GM12878 (cell line): ENCODE data around the gene CCDC87. TPM values are rescaled to one million over a fixed set of nuclear protein-coding genes. Genes with fewer than 3 reads are reported as not detected.

Experiments used
- ATAC-seq: fragments of 200-7000 bp; cut with Tn5 transposase; 3 replicates; pipeline ENCODE4 v1.9.1; 2020; ENCODE audit warnings: mild to moderate bottlenecking, moderate library complexity
- BruUV-seq: library from RNA; stranded (reverse); fragments of 400-500 nt; replicated peaks from 2 replicates; lab custom pipeline; 2021; lab: Mats Ljungman, UMichigan
- CTCF ChIA-PET: fragments of 300-600 bp; sonication (Branson Sonifier 250); formaldehyde crosslinking; extraction: SDS; loops from one replicate; lab custom pipeline; 2021; ENCODE audit warnings: inconsistent platforms; lab: Yijun Ruan, JAX
- POLR2A ChIA-PET: fragments of 350-600 bp; formaldehyde crosslinking; extraction: SDS; loops from one replicate; lab custom pipeline; 2021; ENCODE audit warnings: inconsistent platforms; lab: Charles Lee
- RAD21 ChIA-PET: fragments of 300-600 bp; sonication (Branson Sonifier 250); formaldehyde crosslinking; loops from one replicate; lab custom pipeline; 2023; ENCODE audit warnings: antibody characterized with exemption; ENCODE audit not compliant: unreplicated experiment; lab: Charles Lee
- SMC1A ChIA-PET: fragments of 300-600 bp; sonication (Branson Sonifier 250); formaldehyde crosslinking; loops from one replicate; lab custom pipeline; 2023; ENCODE audit not compliant: unreplicated experiment, uncharacterized antibody; lab: Charles Lee
- DNase-seq: peaks from one replicate; pipeline ENCODE4 v3.0.0-alpha.2; 2011; ENCODE audit warnings: low read depth, low spot score
- FAIRE-seq: peaks from 3 replicates; lab custom pipeline; 2011; peaks lifted over from hg19 to GRCh38; lab: Jason Lieb, UNC
- H2AFZ ChIP-seq: 2 replicates; pipeline ENCODE4 v1.6.0; 2011; ENCODE audit warnings: low read depth, low read length, control low read depth; ENCODE audit not compliant: control insufficient read depth
- H3K27ac ChIP-seq: 2 replicates; pipeline ENCODE4 v1.5.1; 2011; ENCODE audit warnings: control low read depth; ENCODE audit not compliant: control insufficient read depth, insufficient read depth
- H3K27me3 ChIP-seq, 2 experiments: replicated peaks in 1 of 2; 2 replicates each; pipeline versions ENCODE4 v1.6.0 to v1.6.1; 2011; ENCODE audit warnings: low read length in 1 of 2; ENCODE audit not compliant: control insufficient read depth in 2 of 2, insufficient read depth in 2 of 2
- H3K36me3 ChIP-seq, 2 experiments: 2 replicates each; pipeline ENCODE4 v1.5.1; 2011; ENCODE audit warnings: low read length in 1 of 2; ENCODE audit not compliant: control insufficient read depth in 2 of 2, insufficient read depth in 2 of 2
- H3K4me1 ChIP-seq: 2 replicates; pipeline ENCODE4 v1.6.1; 2011; ENCODE audit warnings: mild to moderate bottlenecking, low read length, moderate library complexity, mixed read lengths; ENCODE audit not compliant: control insufficient read depth, insufficient read depth
- H3K4me2 ChIP-seq: 2 replicates; pipeline ENCODE4 v1.6.0; 2011; ENCODE audit warnings: control low read depth; ENCODE audit not compliant: control insufficient read depth, insufficient read depth
- H3K4me3 ChIP-seq: fragments of 200-600 bp; sonication (generic); 2 replicates; pipeline ENCODE4 v1.5.1; 2016
- H3K79me2 ChIP-seq: 2 replicates; pipeline ENCODE4 v1.6.0; 2011; ENCODE audit warnings: low read length; ENCODE audit not compliant: control insufficient read depth, insufficient read depth
- H3K9ac ChIP-seq: 2 replicates; pipeline ENCODE4 v1.8.0; 2011; ENCODE audit warnings: low read length, control low read depth, mixed read lengths; ENCODE audit not compliant: control insufficient read depth, insufficient read depth
- H3K9me3 ChIP-seq: replicated peaks from 3 replicates; pipeline ENCODE4 v1.5.1; 2011; ENCODE audit warnings: mild to moderate bottlenecking, low read length; ENCODE audit not compliant: control insufficient read depth, insufficient read depth
- H4K20me1 ChIP-seq: 2 replicates; pipeline ENCODE4 v1.6.0; 2011; ENCODE audit not compliant: control insufficient read depth, insufficient read depth
- ATF7 ChIP-seq: fragments of 450-650 bp; IDR thresholded peaks from 2 replicates; pipeline ENCODE4 v1.6.1; 2016; ENCODE audit warnings: low read depth, mild to moderate bottlenecking
- BACH1 ChIP-seq: fragments of 450-650 bp; IDR thresholded peaks from 2 replicates; pipeline ENCODE4 v1.6.1; 2017; ENCODE audit warnings: mild to moderate bottlenecking, borderline replicate concordance
- CHD1 ChIP-seq: IDR thresholded peaks from 2 replicates; pipeline ENCODE4 v1.6.1; 2012; ENCODE audit warnings: low read depth, low read length, improper control_type of control experiment
- NFXL1 ChIP-seq: fragments of 450-650 bp; IDR thresholded peaks from 2 replicates; pipeline ENCODE4 v1.6.1; 2017; ENCODE audit warnings: antibody characterized with exemption, mild to moderate bottlenecking, borderline replicate concordance
- PAX5 ChIP-seq: IDR thresholded peaks from 2 replicates; pipeline ENCODE4 v1.6.1; 2011; ENCODE audit warnings: low read depth, low read length, borderline replicate concordance
- POLR2A ChIP-seq: IDR thresholded peaks from 2 replicates; pipeline ENCODE4 v1.6.1; 2011; ENCODE audit warnings: low read depth, mild to moderate bottlenecking, low read length
- POLR2AphosphoS5 ChIP-seq: IDR thresholded peaks from 2 replicates; pipeline ENCODE4 v1.6.1; 2011; ENCODE audit warnings: mild to moderate bottlenecking, low read length, inconsistent platforms
- RFX5 ChIP-seq: IDR thresholded peaks from 2 replicates; pipeline ENCODE4 v1.6.1; 2011; ENCODE audit warnings: low read depth, low read length, improper control_type of control experiment
- SIN3A ChIP-seq: IDR thresholded peaks from 2 replicates; pipeline ENCODE4 v1.6.1; 2012; ENCODE audit warnings: low read depth, low read length, improper control_type of control experiment
- SMAD1 ChIP-seq: fragments of 450-650 bp; IDR thresholded peaks from 2 replicates; pipeline ENCODE4 v1.6.1; 2018; ENCODE audit warnings: mild to moderate bottlenecking, low read depth; ENCODE audit not compliant: partially characterized antibody
- WGBS: methylation state at CpG from one replicate; pipeline ENCODE4 v1.1.6; 2016; ENCODE audit warnings: low lambda C conversion rate; ENCODE audit not compliant: insufficient replicate concordance, insufficient coverage; ENCODE audit errors: missing lambda C conversion rate; 5-methylcytosine and 5-hydroxymethylcytosine counted together
- in situ Hi-C: fragments of 300-500 bp; cut with MboI; formaldehyde crosslinking; loops from 9 replicates; pipeline ENCODE4 v1.14.3; 2018; ENCODE audit warnings: mixed read lengths
- intact Hi-C: fragments of 100-400 bp; cut with micrococcal nuclease; formaldehyde crosslinking; loops from one replicate; pipeline ENCODE4 v1.14.2; 2022; ENCODE audit not compliant: unreplicated experiment
- polyA plus RNA-seq, 11 experiments: library from polyadenylated mRNA; depleted of rRNA in 4 of 11; unstranded in 6 of 11; stranded (reverse) in 5 of 11; fragments of >200 nt; fragmentation: Nextera tagmentation in 4 of 11; fragmentation: Illumina TruSeq in 1 of 11; extraction: Ambion mirVana in 4 of 11; extraction: Trizol in 1 of 11; gene quantifications; 1 replicate in 1 of 11; 2 replicates in 10 of 11; pipeline versions ENCODE4 v1.2.1 to v1.2.3, GENCODE V29; 2011 to 2016; ENCODE audit warnings: inconsistent platforms in 2 of 11, missing spikeins in 2 of 11, low read depth in 1 of 11
- total RNA-seq, 4 experiments: library from RNA; depleted of rRNA in 3 of 4; stranded (reverse); fragments of >200 nt in 3 of 4; fragmentation: Illumina TruSeq in 1 of 4; extraction: Trizol in 1 of 4; gene quantifications; 2 replicates each; pipeline versions ENCODE4 v1.2.1 to v1.2.3, GENCODE V29; 2013 to 2021
- TF ChIP-seq, protein P1 (sequence below), 3 experiments: IDR thresholded peaks in 2 of 3; conservative IDR thresholded peaks in 1 of 3; 2 replicates each; pipeline ENCODE4 v1.5.1; 2011; ENCODE audit warnings: low read depth in 3 of 3, low read length in 3 of 3, mild to moderate bottlenecking in 3 of 3, control low read depth in 2 of 3, moderate library complexity in 2 of 3, inconsistent platforms in 1 of 3, mixed read lengths in 1 of 3; ENCODE audit not compliant: control insufficient read depth in 2 of 3, insufficient read depth in 1 of 3; ENCODE audit errors: extremely low read depth in 1 of 3
- TF ChIP-seq, protein P2 (sequence below): fragments of 450-650 bp; IDR thresholded peaks from 2 replicates; pipeline ENCODE4 v1.6.1; 2017; ENCODE audit warnings: mild to moderate bottlenecking, low read depth, inconsistent platforms; ENCODE audit not compliant: poor library complexity, severe bottlenecking

CCDC87 gene
- total and polyA plus RNA-seq, 10 of the 15 experiments (the other 5 are each of a cell fraction or from before 2014, with no cell fraction given): 0.02 to 0.17 (median 0.09) TPM; not detected in 3

DNA sequence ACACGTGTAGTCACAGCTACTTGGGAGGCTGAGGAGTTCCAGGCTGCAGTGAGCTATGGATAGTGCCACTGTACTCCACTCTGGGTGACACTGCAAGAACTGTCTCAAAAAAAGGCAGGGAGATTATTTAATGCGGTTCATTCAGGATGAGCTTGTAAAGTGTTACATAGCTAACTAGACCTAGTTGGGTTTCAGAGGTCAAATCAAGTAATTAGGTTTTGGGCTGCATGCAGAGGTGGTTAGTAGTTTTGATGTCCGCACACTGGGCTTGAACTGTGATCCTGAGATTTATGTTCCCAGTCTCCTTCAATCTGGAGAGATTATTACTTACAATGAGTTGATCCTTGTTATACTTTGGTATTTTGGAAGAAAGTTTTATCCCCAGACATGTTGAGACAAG, 43.5 kb upstream of the CCDC87 start:
- peaks cover 16% of the 10 kb centered on the region for H3K4me1 ChIP-seq
- RAD21 ChIA-PET: interaction anchor here (2.7 to 3.5 kb wide), 2 partner anchors 41 to 90 kb away, joined by 11 to 36 read pairs; partner anchors contain the start of genes ACTN3, RBM4B and ZDHHC24
- peaks cover 7% of the 10 kb centered on the region; the same call in 1 of the 2 replicates for H4K20me1 ChIP-seq
- H3K27me3 ChIP-seq: no peaks in the 10 kb centered on the region
- ATAC-seq: no peak
- peaks cover 3 to 27% of the 10 kb centered on the region in 2 experiments; a peak in 3 of 4 replicates for H3K36me3 ChIP-seq
- H3K27ac ChIP-seq: no peak overlapping the region
- no peak overlapping the region for H3K9ac ChIP-seq
- H3K4me3 ChIP-seq: no peak overlapping the region
- WGBS: 83% methylated on average over 3 of the region's 3 CpGs
- no peak for TF ChIP-seq CHD1
- TF ChIP-seq, protein P1, sequence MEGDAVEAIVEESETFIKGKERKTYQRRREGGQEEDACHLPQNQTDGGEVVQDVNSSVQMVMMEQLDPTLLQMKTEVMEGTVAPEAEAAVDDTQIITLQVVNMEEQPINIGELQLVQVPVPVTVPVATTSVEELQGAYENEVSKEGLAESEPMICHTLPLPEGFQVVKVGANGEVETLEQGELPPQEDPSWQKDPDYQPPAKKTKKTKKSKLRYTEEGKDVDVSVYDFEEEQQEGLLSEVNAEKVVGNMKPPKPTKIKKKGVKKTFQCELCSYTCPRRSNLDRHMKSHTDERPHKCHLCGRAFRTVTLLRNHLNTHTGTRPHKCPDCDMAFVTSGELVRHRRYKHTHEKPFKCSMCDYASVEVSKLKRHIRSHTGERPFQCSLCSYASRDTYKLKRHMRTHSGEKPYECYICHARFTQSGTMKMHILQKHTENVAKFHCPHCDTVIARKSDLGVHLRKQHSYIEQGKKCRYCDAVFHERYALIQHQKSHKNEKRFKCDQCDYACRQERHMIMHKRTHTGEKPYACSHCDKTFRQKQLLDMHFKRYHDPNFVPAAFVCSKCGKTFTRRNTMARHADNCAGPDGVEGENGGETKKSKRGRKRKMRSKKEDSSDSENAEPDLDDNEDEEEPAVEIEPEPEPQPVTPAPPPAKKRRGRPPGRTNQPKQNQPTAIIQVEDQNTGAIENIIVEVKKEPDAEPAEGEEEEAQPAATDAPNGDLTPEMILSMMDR (IDR thresholded peaks at IDR 0.05 in 2 of 3, conservative IDR thresholded peaks at IDR 0.05 in 1 of 3; ENCODE audit: control insufficient read depth in 2 of 3, extremely low read depth in 1 of 3, insufficient read depth in 1 of 3, low read depth in 3 of 3, low read length in 3 of 3): no peak
- TF ChIP-seq, protein P2, sequence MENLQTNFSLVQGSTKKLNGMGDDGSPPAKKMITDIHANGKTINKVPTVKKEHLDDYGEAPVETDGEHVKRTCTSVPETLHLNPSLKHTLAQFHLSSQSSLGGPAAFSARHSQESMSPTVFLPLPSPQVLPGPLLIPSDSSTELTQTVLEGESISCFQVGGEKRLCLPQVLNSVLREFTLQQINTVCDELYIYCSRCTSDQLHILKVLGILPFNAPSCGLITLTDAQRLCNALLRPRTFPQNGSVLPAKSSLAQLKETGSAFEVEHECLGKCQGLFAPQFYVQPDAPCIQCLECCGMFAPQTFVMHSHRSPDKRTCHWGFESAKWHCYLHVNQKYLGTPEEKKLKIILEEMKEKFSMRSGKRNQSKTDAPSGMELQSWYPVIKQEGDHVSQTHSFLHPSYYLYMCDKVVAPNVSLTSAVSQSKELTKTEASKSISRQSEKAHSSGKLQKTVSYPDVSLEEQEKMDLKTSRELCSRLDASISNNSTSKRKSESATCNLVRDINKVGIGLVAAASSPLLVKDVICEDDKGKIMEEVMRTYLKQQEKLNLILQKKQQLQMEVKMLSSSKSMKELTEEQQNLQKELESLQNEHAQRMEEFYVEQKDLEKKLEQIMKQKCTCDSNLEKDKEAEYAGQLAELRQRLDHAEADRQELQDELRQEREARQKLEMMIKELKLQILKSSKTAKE: no peak
- no peak for TF ChIP-seq SMAD1
- no peak for TF ChIP-seq ATF7
- TF ChIP-seq PAX5: no peak
- TF ChIP-seq POLR2A: no peak
- no peak for TF ChIP-seq SIN3A
- TF ChIP-seq BACH1: no peak
- TF ChIP-seq RFX5: no peak
- TF ChIP-seq NFXL1: no peak
- TF ChIP-seq POLR2AphosphoS5: no peak
- TF ChIP-seq, all 136 proteins: peak for 0
- in situ Hi-C loops: no loop called here
- SMC1A ChIA-PET: interaction anchor here (1.2 to 3.6 kb wide), 4 partner anchors 14 to 28 kb away, joined by 4 to 21 read pairs (median 10); partner anchors contain the start of gene RBM14
- Histone ChIP-seq H3K4me2 (no peak overlapping the region), H3K9me3 (no peaks in the 10 kb centered on the region; the same call in 2 of the 3 replicates), H2AFZ (no peak overlapping the region), H3K79me2 (peaks cover 74% of the 10 kb centered on the region)
- POLR2A ChIA-PET: interaction anchor here (0.6 to 4.3 kb wide), 3 partner anchors 8 to 41 kb away, joined by 3 to 105 read pairs (median 3); partner anchors contain the start of genes RBM14 and RBM4B
- DNase-seq: no peak
- FAIRE-seq: no peak
- no TSS peak for BruUV-seq
- CTCF ChIA-PET: interaction anchor here (0.6 to 7.0 kb wide), 3 partner anchors 9 to 44 kb away, joined by 3 to 71 read pairs (median 29); partner anchors contain the start of genes CCDC87, CCS and RBM14
- intact Hi-C loops: no loop called here
